Neural crest cell (in vitro differentiated cells): Measurements from ENCODE around the gene FRG2B. TPM values are rescaled to one million over a fixed set of nuclear protein-coding genes. Genes with fewer than 3 reads are reported as not detected.
"Not testable (repeated sequence)": the region's sequence is repeated elsewhere in the genome, so short reads cannot be mapped to it uniquely, and the experiment has no call there.

ENCODE experiments used
- DNase-seq: peaks from one replicate; pipeline ENCODE4 v3.0.0; 2021; ENCODE audit warnings: low read depth, mixed read lengths, low spot score
- H3K27ac Mint-ChIP-seq: one replicate; pipeline ENCODE4 v1.8.0; 2021; ENCODE audit warnings: mild to moderate bottlenecking, mixed read lengths; ENCODE audit not compliant: unreplicated experiment
- H3K27me3 Mint-ChIP-seq: 2 replicates; pipeline ENCODE4 v1.8.0; 2021; ENCODE audit warnings: low read depth, mild to moderate bottlenecking, mixed read lengths
- H3K36me3 Mint-ChIP-seq: 2 replicates; pipeline ENCODE4 v1.8.0; 2021; ENCODE audit warnings: low read depth, mild to moderate bottlenecking, mixed read lengths
- H3K4me1 Mint-ChIP-seq: 2 replicates; pipeline ENCODE4 v1.8.0; 2021; ENCODE audit warnings: mixed read lengths
- H3K4me3 Mint-ChIP-seq: one replicate; pipeline ENCODE4 v1.8.0; 2021; ENCODE audit warnings: mild to moderate bottlenecking, mixed read lengths
- H3K9me3 Mint-ChIP-seq: 2 replicates; pipeline ENCODE4 v1.8.0; 2021; ENCODE audit warnings: mixed read lengths
- long read RNA-seq: library from polyadenylated mRNA; unstranded; transcript quantifications from one replicate; pipeline ENCODE4 v2.0.0, GENCODE V29; 2020
- total RNA-seq: library from RNA; stranded (reverse); gene quantifications from 2 replicates; pipeline ENCODE4 v1.2.1, GENCODE V29; 2021
- TF ChIP-seq, protein P1 (sequence below): fragments of 200-600 bp; sonication (generic); conservative IDR thresholded peaks from 2 replicates; pipeline ENCODE4 v1.5.0; 2021; ENCODE audit warnings: antibody characterized with exemption, mild to moderate bottlenecking

Gene FRG2B
- total RNA-seq: not detected in 2 replicates
- long read RNA-seq: 0 reads

DNA sequence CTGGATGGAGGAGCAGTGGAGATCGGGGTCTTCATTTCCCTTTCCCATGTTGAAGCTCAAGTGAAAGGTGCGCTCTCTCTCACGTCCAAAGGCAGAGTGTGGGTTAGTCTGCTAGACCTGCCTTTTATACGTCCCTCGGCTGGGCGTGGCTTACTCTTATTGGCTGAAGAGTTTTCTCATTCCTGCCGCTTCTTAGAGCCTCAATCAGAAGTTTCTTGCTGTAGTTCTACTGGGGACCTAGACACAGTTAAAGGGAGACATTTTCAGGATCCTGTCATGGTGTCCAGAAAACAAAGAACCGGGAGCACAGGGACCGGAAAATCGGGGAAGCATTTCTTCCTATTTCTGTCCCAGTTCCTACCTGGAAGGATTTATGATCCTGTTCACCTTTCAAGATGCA is at the start of gene FRG2B:
Gene FRG2B, minus strand, starts transcription at position 101 of the 400 bp plus-strand sequence. Its CDS starts 53 bp downstream, at position 48.
- H3K27me3 Mint-ChIP-seq, H3K27ac Mint-ChIP-seq, H3K4me1 Mint-ChIP-seq, H3K36me3 Mint-ChIP-seq, DNase-seq, H3K4me3 Mint-ChIP-seq, H3K9me3 Mint-ChIP-seq: not testable (repeated sequence)

DNA sequence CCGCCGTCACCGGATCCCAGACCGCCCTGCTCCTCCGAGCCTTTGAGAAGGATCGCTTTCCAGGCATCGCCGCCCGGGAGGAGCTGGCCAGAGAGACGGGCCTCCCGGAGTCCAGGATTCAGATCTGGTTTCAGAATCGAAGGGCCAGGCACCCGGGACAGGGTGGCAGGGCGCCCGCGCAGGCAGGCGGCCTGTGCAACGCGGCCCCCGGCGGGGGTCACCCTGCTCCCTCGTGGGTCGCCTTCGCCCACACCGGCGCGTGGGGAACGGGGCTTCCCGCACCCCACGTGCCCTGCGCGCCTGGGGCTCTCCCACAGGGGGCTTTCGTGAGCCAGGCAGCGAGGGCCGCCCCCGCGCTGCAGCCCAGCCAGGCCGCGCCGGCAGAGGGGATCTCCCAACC is 40.9 kb upstream of the FRG2B start:
- not testable (repeated sequence) for DNase-seq, H3K27me3 Mint-ChIP-seq, H3K4me3 Mint-ChIP-seq, H3K36me3 Mint-ChIP-seq, H3K27ac Mint-ChIP-seq, H3K9me3 Mint-ChIP-seq, H3K4me1 Mint-ChIP-seq

DNA sequence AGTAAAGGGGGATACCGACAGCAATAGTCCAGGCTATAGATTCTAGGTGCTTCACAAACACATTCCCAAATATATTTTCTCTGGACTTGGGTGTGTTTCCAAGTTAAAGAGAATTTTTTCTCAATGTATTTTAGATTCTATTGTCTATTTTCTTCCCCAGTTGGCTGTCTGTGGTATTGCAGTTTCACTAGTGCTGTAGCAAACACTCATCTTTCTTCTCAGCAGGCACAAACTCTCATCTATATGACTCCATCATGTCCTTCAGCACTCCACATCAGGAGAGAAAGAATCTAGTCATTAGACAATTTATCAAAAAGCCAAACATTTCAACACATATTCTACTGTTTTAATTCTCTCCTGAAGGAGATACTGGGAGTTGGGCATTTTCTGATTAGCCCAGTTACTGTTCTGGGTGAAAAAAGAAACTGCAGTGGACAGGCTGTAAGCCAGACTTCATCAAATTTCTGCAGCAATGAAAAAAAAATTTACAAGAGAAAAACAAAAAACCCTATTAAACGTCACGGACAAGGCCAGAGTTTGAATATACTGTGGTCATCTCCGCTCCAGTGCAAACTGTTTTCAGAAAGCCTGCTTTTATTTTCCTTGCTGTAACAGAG is 37.1 kb upstream of the FRG2B start:
- H3K9me3 Mint-ChIP-seq, H3K27ac Mint-ChIP-seq, H3K4me3 Mint-ChIP-seq, H3K27me3 Mint-ChIP-seq, DNase-seq, H3K36me3 Mint-ChIP-seq, H3K4me1 Mint-ChIP-seq: not testable (repeated sequence)

DNA sequence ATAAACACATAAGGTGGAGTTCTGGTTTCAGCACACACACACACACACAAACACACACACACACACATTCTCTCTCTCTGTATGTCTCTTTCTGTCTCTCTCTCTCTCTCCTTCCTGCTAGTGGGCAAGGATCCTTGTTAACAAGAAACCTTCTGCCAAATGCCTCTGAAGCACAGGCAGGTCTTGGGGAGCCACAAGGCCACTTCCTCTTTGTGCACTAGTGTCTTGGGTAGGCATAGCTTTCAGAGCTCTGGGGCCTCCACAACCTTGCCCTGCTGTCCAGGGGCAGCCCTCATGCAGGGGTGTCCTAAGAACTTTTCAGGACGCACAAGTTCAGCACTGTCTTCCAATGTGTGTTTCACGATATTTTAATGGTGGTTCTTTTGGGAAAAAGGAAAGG is 34.5 kb upstream of the FRG2B start:
- not testable (repeated sequence) for H3K27ac Mint-ChIP-seq, H3K27me3 Mint-ChIP-seq, H3K36me3 Mint-ChIP-seq

DNA sequence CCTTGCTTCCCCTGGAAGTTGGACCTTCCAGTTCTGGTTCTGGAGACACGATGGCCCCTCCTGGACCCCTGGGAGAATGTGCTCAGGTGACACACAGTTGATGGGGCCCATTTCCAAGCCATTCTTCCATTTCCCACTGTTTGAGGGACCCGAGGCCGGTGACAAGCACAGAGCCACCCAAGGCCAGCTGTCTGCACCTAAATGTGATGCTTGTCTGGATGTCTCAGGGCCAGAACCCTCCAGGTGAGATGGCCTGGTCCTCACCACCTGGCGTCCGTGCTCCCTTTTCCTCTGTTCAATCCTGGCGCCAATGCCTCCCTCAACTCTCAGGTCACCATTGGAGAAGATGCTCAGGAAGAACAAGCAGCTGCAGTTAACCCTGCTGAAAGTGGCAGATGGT is 33.9 kb upstream of the FRG2B start:
- not testable (repeated sequence) for H3K27ac Mint-ChIP-seq, H3K4me1 Mint-ChIP-seq, H3K4me3 Mint-ChIP-seq, DNase-seq, H3K36me3 Mint-ChIP-seq, H3K9me3 Mint-ChIP-seq, H3K27me3 Mint-ChIP-seq

More for the DNA sequence above, 34.5 kb upstream of the FRG2B start:
- not testable (repeated sequence) for DNase-seq, H3K9me3 Mint-ChIP-seq, H3K4me3 Mint-ChIP-seq, H3K4me1 Mint-ChIP-seq

DNA sequence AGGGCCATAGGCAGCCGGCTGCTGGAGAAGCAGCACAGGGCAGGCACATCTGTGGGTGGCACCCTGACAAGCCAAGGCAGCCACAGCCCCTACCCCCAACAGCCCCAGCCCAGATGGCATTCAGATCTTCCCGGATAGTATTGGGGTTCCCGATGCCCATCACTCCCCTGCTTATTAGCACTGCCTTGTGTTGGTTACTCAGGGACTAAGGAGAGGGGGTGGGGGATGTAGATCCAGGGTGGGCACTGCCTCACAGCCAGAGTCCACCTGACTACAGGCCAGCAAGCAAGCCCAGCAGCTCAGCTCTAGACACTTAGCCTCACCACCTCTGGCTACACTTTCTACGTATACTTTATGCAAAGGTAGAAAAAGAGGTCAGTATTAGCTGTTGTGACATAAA is 30.7 kb upstream of the FRG2B start:
- not testable (repeated sequence) for H3K27ac Mint-ChIP-seq, H3K27me3 Mint-ChIP-seq, H3K36me3 Mint-ChIP-seq, H3K4me1 Mint-ChIP-seq, H3K4me3 Mint-ChIP-seq, DNase-seq, H3K9me3 Mint-ChIP-seq

DNA sequence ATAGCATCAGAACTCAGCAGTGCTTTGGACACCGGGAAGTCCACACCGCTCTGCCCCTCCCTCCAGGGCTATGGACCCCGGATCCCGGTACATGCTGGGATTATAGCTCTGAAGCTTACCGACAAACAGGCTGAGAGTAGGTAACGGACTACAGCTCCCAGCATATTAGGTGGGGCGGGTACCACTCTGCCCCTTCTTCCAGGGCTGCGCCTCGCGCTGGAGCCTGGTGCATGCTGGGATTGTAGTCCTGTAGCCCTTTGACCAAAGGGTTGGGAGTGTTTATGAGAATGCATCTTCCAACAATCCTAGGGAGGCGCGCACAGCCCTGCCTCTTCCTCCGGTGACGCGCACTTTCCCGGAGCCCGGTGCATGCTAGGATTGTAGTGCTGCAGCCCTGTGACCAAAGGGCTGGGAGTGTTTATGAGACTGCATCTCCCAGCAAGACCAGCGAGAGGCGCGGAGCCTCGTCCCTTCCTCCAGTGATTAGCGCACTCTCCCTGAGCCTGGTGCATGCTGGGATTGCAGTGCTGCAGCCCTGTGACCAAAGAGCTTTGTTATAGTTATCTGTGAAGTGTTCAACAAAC is 22.4 kb upstream of the FRG2B start:
- H3K36me3 Mint-ChIP-seq, H3K27me3 Mint-ChIP-seq, DNase-seq, H3K27ac Mint-ChIP-seq, H3K4me1 Mint-ChIP-seq, H3K4me3 Mint-ChIP-seq, H3K9me3 Mint-ChIP-seq: not testable (repeated sequence)

DNA sequence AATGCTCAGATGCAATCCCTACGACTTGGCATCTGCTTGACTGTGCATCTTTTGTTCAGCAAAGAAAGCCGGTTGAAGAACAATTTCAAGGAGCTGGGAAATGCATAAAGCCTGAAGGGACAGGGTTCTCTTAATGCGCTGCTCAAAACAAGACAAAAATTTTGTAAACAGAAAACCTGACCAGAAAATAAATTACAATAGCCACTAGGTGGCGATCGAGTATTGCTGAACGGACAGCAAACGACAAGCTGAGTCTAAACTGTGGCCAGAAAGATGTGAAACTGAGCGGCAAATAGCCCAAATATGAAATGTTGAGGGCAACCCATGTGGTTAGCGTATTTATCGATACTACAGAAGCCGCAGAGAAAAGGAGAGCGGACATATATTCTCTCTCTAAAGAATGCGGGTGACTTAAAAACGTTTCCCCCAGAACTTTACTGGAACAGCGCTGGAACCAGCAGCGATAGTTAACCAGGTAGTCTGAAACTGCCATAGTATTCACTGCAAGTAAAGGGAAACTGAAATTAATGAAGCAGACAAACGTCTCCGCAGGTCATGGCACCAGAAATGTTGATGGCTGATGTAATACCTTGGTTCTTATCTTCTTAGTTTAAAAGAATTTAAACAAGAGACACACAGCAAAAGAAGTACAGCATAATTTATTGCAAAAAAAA is 20.6 kb upstream of the FRG2B start:
- not testable (repeated sequence) for DNase-seq, H3K27ac Mint-ChIP-seq, H3K27me3 Mint-ChIP-seq, H3K4me1 Mint-ChIP-seq, H3K4me3 Mint-ChIP-seq, H3K36me3 Mint-ChIP-seq, H3K9me3 Mint-ChIP-seq
- TF ChIP-seq, protein P1, sequence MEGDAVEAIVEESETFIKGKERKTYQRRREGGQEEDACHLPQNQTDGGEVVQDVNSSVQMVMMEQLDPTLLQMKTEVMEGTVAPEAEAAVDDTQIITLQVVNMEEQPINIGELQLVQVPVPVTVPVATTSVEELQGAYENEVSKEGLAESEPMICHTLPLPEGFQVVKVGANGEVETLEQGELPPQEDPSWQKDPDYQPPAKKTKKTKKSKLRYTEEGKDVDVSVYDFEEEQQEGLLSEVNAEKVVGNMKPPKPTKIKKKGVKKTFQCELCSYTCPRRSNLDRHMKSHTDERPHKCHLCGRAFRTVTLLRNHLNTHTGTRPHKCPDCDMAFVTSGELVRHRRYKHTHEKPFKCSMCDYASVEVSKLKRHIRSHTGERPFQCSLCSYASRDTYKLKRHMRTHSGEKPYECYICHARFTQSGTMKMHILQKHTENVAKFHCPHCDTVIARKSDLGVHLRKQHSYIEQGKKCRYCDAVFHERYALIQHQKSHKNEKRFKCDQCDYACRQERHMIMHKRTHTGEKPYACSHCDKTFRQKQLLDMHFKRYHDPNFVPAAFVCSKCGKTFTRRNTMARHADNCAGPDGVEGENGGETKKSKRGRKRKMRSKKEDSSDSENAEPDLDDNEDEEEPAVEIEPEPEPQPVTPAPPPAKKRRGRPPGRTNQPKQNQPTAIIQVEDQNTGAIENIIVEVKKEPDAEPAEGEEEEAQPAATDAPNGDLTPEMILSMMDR: peak; percentile 60

DNA sequence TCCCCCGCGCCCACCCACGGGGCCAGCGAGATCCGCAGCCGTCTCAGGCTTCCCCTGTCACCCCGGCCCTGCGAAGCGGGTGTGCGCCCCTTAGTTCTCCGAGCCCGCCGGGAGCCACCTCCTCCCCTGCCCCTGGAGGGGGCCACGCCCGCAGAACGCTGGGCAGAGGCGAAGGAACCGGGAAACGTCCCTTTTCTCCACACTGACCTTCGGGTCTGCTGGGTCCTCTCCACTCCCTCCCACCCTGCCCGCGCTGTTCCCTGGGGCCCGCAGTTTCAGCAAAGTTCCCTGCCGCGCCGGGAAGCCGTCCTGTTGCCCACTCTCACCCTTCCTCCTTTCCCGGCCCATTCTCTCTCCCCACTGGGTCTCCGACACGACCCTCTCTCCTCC is 11.2 kb upstream of the FRG2B start:
- not testable (repeated sequence) for DNase-seq, H3K36me3 Mint-ChIP-seq, H3K27me3 Mint-ChIP-seq, H3K9me3 Mint-ChIP-seq, H3K4me3 Mint-ChIP-seq, H3K4me1 Mint-ChIP-seq, H3K27ac Mint-ChIP-seq

DNA sequence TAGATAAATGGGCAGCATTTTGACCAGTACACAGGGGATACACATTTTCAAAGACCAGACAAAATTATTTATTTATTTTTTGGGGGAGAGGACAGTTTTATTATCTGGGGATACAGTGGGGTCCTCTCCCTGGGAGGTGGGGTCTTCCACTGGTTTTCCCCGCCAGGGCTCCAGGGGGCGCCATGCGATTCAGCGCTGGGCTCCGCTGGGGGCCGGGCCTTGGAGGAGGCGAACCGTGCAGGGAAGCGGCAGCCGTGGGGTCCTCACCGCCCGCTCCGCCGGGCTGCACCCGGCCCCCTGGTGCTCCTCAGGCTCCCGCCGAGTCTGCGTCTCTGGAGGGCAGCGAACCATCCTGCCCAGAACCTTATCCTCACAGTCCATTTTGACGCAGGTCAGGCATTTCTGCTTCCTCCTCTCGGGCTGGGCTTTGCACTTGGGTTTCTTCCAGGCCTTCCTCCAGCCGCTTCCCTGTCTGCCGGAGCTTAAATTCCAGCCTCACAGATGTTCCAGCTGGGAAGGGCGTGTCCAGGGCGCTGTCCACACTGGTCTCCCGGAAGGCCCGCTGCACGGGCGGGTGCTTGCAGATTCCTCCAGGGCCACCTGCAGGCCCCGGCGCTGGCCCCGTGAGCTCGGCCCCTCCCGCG is 10.7 kb upstream of the FRG2B start:
- not testable (repeated sequence) for H3K36me3 Mint-ChIP-seq, H3K4me3 Mint-ChIP-seq, H3K27ac Mint-ChIP-seq, DNase-seq, H3K27me3 Mint-ChIP-seq, H3K4me1 Mint-ChIP-seq, H3K9me3 Mint-ChIP-seq

DNA sequence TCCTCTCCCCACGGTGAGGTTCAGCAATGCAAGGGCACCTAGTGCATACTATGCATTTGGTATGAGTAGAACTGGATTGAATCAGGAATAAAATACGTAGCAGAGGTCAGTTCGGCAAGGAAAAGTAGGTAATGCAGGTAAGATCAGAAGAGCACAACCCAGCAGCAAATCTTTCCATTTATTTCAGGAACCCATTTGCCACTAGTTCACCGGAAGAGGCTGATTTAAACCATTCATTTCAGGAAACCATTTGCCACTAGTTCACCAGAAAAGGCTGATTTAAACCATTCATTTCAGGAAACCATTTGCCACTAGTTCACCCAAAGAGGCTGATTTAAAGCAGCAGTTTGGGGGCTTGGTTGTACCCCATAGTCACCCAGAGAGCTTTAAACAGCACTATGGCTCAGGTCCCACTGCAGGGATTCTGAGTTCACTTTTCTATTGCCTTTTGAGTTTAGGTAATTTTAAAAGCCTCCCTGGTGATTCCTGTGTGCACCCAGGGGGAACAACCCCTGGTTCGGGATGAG is 4.2 kb upstream of the FRG2B start:
- not testable (repeated sequence) for H3K27ac Mint-ChIP-seq, DNase-seq, H3K4me3 Mint-ChIP-seq, H3K9me3 Mint-ChIP-seq, H3K4me1 Mint-ChIP-seq, H3K27me3 Mint-ChIP-seq, H3K36me3 Mint-ChIP-seq

DNA sequence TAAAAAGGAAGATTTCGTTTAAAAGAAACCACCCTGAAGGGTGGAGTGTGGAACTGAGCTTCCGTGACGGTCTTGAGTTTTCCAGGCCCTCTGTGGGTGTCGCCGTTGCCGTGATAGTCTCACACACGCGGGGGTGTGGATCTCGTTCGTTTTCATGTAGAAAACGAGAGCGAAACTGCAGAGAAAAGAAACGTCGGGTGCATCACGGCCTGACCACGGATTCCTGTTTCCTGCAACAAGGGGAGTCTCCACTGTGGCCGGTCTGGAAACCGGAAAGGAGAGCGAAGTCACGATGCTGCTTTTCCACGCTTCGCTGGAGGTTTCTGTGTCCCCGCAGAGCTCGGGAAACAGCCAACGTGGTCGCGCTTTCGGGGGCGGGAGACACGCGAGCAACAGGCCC is 4.1 kb downstream of the FRG2B start:
- H3K27ac Mint-ChIP-seq, H3K27me3 Mint-ChIP-seq, DNase-seq, H3K4me1 Mint-ChIP-seq, H3K9me3 Mint-ChIP-seq, H3K4me3 Mint-ChIP-seq: not testable (repeated sequence)
- H3K36me3 Mint-ChIP-seq: peaks cover 11% of the 10 kb centered on the region
